ENCODE data around the gene GPR158. TPM values are rescaled to one million over a fixed set of nuclear protein-coding genes. Genes with fewer than 3 reads are reported as not detected.

GPR158 gene
- total and polyA plus RNA-seq, 4 donors = 0.03 to 0.08 TPM; not detected in 2

DNA sequence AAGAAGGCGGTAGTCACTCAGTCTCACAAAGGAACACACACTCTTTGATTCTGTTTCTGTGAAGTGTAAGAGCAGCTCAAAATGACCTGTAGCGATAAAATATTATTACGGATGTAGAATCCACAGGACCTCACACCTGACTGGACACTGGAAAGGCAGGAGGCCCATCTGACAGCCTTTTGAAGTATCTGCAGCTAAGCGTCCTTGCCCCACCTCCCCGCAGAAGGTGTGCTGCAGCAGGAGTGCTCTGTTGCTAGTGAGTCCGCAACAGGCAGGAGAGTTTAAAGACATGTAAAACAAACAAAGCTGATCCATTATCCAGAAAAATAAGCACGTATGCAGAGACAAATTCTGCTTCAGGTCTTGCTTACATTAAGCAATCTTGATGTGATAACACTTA, 355.5 kb downstream of the GPR158 start:
- no peak overlapping the region for H3K9ac ChIP-seq (ENCODE audit: low read depth in 1 of 2, low read length in 2 of 2)
- 68% methylated on average over 7 of the region's 7 CpGs for WGBS
- TF ChIP-seq, protein P1, sequence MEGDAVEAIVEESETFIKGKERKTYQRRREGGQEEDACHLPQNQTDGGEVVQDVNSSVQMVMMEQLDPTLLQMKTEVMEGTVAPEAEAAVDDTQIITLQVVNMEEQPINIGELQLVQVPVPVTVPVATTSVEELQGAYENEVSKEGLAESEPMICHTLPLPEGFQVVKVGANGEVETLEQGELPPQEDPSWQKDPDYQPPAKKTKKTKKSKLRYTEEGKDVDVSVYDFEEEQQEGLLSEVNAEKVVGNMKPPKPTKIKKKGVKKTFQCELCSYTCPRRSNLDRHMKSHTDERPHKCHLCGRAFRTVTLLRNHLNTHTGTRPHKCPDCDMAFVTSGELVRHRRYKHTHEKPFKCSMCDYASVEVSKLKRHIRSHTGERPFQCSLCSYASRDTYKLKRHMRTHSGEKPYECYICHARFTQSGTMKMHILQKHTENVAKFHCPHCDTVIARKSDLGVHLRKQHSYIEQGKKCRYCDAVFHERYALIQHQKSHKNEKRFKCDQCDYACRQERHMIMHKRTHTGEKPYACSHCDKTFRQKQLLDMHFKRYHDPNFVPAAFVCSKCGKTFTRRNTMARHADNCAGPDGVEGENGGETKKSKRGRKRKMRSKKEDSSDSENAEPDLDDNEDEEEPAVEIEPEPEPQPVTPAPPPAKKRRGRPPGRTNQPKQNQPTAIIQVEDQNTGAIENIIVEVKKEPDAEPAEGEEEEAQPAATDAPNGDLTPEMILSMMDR (IDR thresholded peaks at IDR 0.05; ENCODE audit: low read depth, low read length, missing input control) = no peak
- TF ChIP-seq RXRA (IDR thresholded peaks at IDR 0.05) = no peak
- TF ChIP-seq, protein P2, sequence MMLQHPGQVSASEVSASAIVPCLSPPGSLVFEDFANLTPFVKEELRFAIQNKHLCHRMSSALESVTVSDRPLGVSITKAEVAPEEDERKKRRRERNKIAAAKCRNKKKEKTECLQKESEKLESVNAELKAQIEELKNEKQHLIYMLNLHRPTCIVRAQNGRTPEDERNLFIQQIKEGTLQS (IDR thresholded peaks at IDR 0.05) = no peak
- no peak for TF ChIP-seq FOXA2 (IDR thresholded peaks at IDR 0.05)
- TF ChIP-seq TAF1 (conservative IDR thresholded peaks at IDR 0.05) = no peak
- TF ChIP-seq, protein P3, sequence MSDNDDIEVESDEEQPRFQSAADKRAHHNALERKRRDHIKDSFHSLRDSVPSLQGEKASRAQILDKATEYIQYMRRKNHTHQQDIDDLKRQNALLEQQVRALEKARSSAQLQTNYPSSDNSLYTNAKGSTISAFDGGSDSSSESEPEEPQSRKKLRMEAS (IDR thresholded peaks at IDR 0.05) = no peak
- no peak for TF ChIP-seq SP1 (IDR thresholded peaks at IDR 0.05)
- no peak for TF ChIP-seq EGR1 (IDR thresholded peaks at IDR 0.05; ENCODE audit: low read depth in 2 of 2)
- no peak for TF ChIP-seq HNF4A (conservative IDR thresholded peaks at IDR 0.05)
- TF ChIP-seq, protein P4, sequence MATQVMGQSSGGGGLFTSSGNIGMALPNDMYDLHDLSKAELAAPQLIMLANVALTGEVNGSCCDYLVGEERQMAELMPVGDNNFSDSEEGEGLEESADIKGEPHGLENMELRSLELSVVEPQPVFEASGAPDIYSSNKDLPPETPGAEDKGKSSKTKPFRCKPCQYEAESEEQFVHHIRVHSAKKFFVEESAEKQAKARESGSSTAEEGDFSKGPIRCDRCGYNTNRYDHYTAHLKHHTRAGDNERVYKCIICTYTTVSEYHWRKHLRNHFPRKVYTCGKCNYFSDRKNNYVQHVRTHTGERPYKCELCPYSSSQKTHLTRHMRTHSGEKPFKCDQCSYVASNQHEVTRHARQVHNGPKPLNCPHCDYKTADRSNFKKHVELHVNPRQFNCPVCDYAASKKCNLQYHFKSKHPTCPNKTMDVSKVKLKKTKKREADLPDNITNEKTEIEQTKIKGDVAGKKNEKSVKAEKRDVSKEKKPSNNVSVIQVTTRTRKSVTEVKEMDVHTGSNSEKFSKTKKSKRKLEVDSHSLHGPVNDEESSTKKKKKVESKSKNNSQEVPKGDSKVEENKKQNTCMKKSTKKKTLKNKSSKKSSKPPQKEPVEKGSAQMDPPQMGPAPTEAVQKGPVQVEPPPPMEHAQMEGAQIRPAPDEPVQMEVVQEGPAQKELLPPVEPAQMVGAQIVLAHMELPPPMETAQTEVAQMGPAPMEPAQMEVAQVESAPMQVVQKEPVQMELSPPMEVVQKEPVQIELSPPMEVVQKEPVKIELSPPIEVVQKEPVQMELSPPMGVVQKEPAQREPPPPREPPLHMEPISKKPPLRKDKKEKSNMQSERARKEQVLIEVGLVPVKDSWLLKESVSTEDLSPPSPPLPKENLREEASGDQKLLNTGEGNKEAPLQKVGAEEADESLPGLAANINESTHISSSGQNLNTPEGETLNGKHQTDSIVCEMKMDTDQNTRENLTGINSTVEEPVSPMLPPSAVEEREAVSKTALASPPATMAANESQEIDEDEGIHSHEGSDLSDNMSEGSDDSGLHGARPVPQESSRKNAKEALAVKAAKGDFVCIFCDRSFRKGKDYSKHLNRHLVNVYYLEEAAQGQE (IDR thresholded peaks at IDR 0.05) = no peak
- TF ChIP-seq NR2F2 (IDR thresholded peaks at IDR 0.05) = no peak
- no peak for TF ChIP-seq HNF4G (IDR thresholded peaks at IDR 0.05)
- TF ChIP-seq GABPA (IDR thresholded peaks at IDR 0.05 in 1 of 2, conservative IDR thresholded peaks at IDR 0.05 in 1 of 2) = no peak
- TF ChIP-seq, protein P5, sequence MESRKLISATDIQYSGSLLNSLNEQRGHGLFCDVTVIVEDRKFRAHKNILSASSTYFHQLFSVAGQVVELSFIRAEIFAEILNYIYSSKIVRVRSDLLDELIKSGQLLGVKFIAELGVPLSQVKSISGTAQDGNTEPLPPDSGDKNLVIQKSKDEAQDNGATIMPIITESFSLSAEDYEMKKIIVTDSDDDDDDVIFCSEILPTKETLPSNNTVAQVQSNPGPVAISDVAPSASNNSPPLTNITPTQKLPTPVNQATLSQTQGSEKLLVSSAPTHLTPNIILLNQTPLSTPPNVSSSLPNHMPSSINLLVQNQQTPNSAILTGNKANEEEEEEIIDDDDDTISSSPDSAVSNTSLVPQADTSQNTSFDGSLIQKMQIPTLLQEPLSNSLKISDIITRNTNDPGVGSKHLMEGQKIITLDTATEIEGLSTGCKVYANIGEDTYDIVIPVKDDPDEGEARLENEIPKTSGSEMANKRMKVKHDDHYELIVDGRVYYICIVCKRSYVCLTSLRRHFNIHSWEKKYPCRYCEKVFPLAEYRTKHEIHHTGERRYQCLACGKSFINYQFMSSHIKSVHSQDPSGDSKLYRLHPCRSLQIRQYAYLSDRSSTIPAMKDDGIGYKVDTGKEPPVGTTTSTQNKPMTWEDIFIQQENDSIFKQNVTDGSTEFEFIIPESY (IDR thresholded peaks at IDR 0.05) = no peak
- TF ChIP-seq RAD21 (IDR thresholded peaks at IDR 0.05) = no peak
- TF ChIP-seq FOXA1 (IDR thresholded peaks at IDR 0.05) = no peak
- TF ChIP-seq YY1 (IDR thresholded peaks at IDR 0.05) = no peak
- TF ChIP-seq JUND (IDR thresholded peaks at IDR 0.05) = no peak
- H3K36me3 ChIP-seq (ENCODE audit: control insufficient read depth in 4 of 4, insufficient read depth in 3 of 4, low read depth in 1 of 4, low read length in 3 of 4) = no peaks in the 10 kb centered on the region
- H3K9me3 ChIP-seq (ENCODE audit: control insufficient read depth in 4 of 4, low read length in 3 of 4) = no peaks in the 10 kb centered on the region
- no peak overlapping the region for H3K27ac ChIP-seq (ENCODE audit: low read depth in 1 of 2, low read length in 2 of 2)
- H3K4me3 ChIP-seq (ENCODE audit: low read depth in 1 of 3, low read length in 3 of 3) = no peak overlapping the region
- H3K27me3 ChIP-seq (ENCODE audit: control insufficient read depth in 4 of 4, insufficient read depth in 4 of 4, low read length in 3 of 4) = peaks cover 0 to 2% (median 0%) of the 10 kb centered on the region in 4 donors
- no peaks in the 10 kb centered on the region for H3K4me1 ChIP-seq (ENCODE audit: control insufficient read depth in 4 of 4, insufficient read depth in 4 of 4, low read length in 3 of 4)
- DNase-seq (ENCODE audit: low spot score) = no peak
